ENCODE results near the gene ARFGAP2.
"Not testable (repeated sequence)": the region's sequence is repeated elsewhere in the genome, so short reads cannot be mapped to it uniquely, and the experiment has no call there.

Gene ARFGAP2

DNA sequence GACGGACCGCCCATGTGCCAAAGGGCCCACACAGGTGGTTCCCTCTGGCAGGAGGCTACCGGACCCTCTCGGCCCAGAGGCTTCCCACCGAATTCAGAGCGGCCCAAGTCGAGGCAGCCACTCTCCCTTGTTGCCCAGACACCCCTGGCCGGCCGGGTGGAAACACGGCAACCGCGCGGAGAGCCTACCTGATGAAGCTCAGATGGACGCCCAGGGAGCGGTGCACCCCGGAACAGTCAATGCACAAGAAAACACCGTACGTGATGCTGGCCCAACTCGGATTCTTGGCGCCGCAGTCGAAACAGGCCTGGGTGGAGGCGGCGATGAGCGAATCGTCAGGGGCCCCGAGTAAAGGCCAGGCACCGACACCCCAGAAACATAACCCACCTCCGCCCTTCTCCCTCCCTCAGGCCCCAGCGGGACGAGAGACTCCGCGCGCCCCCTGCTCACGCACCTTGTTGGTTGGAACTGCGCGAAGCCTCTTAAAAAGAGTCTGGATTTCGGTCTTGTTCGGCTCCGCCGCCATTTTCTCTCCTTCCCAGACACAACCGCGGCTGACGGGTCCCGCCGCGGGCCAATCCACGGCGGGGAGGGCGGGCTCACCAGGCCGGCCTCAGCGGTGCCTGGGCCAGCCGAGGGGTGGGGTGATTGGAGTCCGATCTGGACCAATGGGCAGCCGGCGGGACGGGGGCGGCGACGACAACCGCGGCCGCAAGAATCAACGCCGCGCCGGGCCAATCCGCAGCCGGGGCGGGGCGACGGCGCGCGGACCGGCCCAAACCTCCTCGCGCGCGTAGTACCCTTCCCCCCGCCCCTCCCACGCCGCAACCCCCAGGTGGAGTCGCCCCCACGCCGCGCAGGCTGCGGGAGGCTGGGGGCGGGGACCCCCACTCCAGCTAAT is at the start of gene ARFGAP2:
Gene ARFGAP2 (minus strand): TSS at position 552 of the 901 bp plus-strand sequence. CDS start 26 bp downstream, at position 526.
- DNase-seq: peak; percentile 96

DNA sequence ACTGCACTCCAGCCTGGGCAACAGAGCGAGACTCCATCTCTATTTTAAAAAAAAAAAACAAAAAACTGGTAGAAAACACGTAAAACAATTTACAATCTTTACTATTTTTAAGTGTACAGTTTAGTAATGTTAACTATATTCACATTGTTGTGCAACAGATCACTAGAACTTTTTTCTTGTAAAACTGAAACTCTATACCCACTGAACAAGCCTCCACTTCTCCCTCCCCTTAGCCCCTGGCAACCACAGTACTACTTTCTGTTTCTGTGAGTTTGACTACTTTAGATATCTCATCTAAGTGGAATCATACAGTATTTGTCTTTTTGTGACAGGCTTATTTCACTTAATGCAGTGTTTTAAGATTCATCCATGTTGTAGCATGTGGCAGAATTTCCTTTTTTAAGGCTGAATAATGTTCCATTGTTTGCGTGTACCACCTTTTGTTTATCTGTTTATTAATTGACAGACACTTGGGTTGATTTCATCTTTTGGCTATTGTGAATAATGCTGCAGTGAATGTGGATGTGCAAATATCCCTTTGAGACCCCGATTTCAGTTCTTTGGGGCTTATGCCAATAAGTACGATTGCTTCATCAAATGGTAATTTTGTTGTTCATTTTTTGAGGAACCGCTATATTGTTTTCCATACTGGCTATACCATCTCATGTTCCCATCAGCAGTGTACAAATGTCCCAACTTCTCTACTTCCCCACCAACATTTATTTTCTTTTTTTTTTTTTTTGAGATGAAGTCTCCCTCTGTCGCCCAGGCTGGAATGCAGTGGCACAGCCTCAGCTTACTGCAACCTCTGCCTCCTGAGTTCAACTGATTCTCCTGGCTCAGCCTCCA is 49.1 kb upstream of the ARFGAP2 start:
- peak; percentile 35 for DNase-seq

DNA sequence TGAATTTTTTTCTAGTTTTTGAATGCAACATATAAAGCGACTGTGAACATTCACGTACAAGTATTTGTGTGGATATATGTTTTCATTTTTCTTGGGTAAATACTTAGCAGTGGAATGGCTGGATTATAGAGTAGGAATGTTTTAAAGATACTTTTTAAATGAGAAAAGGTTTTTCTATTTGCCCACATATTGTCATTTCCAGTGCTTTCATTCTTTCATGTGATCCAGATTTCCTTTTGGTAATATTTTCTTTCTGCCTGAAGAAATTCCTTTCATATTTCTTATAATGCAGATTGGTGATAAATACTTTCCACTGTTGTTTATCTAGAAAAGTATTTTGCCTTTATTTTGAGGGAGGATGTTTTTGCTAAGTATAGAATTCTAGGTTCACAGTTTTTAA is 46.0 kb upstream of the ARFGAP2 start:
- DNase-seq: no peak

DNA sequence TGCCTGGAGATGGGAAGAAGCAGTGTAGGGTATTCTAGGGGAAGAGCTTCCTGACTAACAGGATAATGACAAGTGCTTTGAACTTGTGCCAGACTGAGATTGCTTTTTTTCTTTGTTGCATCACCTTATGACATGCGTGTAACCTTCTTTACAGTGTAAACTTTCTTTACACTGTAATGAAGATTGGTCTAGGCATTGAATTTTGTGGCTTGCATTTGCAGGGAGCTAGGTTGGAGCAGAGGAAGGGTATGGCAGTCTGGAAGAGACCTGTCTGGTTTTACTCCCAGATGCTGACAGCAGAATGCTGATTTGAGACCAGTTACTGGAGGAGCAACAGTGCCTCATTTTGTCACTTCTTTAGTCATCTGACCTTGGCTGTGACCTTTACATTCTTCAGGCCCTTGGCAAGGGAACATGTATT is 43.7 kb upstream of the ARFGAP2 start:
- DNase-seq: no peak

DNA sequence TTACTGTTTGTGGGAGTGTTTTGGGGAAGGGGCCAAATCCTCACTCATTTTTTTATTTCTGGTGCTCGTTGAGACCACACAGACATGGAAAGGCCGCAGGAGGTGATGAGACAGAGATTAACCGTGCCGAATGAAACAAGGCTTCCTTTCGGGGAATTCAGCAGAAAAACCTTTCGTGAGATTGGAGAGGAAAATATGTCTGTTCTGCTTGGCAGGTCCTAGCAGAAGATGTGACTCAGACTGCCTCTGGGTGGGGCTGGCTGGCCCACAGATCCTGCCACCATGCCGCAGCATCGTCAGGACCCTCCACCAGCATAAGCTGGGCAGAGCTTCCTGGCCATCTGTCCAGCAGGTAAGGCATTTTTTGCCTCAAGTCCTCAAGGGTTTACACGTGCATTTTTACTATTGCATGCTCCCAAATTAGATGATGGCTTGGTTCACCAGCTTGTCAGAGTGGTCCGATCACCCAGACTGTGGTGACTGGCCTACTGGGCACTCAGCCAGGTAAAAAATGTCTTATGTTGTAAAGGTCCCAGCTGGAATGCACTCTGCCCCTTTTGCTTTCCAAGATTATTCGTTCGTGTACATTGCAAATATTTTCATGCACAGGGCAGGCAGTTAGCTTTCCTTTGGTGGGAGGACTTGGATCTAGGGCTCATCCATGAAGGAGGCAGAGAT is 39.6 kb upstream of the ARFGAP2 start:
- DNase-seq: peak; percentile 72

DNA sequence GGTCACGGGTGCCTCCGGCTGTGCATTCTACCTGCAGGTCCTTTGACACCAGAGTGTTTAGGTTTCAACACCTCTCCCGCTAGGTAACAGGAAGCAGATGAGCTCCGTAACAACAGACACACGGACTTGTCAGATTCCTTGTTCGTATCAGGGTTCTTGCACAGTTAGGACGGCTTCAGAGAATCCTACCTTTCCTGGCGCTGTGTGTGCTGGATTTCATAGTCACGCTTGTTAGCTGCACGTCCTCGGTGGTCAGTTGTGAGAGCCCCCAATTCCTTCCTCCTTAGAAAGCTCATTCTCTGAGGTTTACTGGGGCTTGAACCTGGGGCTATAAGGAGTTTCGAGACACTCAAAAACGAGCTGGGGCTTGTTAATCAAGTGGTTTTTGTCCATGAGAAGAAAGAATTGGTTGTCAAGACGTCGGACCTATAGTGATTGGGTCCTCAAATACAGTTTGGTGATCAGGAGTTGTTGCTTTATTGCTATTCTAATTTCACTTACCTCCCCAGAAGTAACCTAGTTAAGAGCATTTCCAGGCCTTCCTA is 38.8 kb upstream of the ARFGAP2 start:
- DNase-seq: no peak

DNA sequence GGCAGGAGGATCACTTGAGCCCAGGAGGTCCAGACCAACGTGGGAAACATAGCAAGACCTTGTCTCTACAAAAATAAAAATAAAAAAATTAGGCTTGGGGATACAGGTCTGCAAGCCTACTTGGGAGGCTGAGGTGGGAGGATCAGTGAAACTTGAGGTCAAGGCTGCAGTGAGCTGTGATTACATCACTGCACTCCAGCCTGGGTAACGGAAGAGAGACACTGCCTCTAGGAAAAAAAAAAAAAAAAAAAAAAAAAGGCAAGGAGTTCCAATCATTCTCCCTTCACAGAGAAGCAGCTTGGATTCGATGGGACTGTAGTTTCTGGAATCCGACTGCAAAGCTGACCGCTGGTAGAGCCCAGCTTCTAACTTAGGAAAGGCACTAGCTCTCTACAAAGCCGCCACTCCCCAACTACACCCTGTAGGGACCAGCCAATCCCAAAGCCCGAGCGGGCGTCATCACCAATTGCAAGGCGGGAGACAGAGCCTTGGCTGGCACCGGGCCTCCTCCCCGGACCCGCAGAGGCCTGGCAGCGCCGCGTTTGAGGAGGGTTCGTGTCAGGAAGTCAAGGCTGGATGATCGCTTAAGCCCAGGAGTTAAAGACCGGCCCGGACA is 37.4 kb upstream of the ARFGAP2 start:
- DNase-seq: peak; percentile 84

DNA sequence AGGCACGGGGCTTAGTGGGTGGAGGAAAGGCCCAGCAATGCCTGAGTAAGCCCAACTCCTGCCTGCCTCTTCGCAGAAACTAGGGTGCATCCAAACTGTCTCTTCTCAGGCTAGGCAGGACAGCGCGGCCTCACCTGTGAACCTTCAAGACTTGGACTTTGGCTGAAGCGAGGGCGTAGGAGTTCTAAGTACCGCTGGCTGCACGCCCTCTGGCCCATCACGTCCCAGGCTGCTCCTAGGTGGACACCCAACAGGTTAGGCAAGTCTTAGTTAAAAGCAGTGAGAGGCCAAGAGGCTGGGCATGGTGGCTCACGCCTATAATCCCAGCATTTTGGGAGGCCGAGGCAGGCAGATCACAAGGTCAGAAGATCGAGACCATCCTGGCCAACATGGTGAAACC is 36.3 kb upstream of the ARFGAP2 start:
- DNase-seq: no peak

DNA sequence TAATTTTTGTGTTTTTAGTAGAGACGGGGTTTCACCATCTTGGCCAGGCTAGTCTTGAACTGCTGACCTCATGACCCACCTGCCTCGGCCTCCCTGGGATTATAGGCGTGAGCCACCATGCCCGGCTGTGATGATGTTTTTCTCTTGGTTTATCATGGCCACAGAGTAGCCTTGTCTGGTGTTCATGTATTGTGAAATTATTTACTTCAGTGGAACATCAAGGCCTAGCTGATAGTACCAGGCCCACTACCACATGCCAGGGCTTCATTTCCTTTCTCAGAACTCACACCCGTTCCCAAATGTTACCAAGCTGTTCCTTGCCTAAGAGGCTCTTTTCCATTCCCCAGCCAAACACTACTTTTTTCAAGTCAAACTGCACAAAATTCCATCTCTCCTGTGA is 31.9 kb upstream of the ARFGAP2 start:
- no peak for DNase-seq

DNA sequence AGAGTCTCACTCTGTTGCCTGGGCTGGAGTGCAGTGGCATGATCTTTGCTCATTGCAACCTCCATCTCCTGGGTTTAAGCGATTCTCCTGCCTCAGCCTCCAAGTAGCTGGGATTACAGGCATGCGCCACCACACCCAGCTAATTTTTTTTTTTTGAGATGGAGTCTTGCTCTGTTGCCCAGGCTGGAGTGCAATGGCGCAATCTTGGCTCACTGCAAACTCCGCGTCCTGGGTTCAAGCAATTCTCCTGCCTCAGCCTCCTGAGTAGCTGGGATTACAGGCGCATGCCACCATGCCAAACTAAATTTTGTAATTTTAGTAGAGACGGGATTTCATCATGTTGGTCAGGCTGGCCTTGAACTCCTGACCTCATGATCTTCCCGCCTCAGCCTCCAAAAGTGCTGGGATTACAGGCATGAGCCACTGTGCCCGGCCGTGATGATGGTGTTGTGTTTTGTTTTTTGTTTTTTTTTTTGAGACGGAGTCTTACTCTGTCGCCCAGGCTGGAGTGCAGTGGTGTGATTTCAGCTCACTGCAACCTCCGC is 31.4 kb upstream of the ARFGAP2 start:
- DNase-seq: not testable (repeated sequence)

DNA sequence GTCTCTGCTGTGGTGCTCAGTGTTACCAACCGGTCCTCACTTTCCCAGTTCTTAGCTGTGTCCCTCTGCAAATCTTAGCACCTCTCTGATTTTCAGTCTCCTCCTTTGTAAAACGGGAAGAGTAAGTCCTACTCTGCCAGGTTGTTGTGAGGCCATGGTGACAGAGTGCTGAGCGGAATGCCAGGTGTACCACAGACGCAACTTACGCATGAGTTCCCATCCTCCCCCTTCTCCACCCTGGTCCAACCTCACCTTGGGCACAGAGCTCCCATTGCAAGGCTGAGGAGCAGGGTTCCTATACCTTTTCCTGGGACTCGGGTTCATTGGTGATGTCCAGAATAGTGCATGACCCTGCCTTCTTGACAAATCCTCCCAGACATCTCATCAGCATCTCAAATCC is 30.8 kb upstream of the ARFGAP2 start:
- no peak for DNase-seq

DNA sequence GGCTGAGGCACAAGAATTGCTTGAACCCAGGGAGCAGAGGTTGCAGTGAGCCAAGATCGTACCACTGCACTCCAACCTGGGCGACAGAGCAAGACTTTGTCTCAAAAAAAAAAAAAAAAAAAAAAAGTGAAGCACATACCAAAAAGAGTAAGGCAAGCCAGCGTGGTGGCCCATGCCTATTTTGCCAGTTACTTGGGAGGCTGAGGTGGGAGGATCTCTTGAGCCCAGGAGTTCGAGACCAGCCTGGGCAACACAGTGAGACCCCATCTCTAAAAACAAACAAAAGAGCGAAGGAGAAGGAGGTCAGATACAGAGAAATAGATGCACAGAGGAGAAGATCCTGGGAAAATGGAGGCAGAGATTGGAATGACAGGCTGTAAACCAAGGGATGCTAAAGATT is 29.9 kb upstream of the ARFGAP2 start:
- not testable (repeated sequence) for DNase-seq

DNA sequence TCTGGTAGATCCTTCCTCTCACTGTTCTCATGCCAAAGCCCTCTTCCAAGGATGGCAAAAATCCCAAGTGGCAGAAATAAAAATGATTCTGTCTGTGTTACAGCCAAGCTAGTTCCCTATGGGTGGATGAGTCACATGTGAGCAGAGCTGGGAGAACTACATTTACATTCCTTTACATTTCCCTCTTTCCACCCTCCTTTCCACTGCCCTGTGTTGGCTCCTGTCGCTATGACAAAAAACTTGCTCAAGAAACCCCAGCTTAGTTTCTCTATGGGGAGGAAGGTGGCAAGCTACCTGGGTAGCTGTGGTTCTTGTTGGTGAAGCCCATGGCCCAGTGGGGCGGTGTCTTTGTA is 27.9 kb upstream of the ARFGAP2 start:
- no peak for DNase-seq

DNA sequence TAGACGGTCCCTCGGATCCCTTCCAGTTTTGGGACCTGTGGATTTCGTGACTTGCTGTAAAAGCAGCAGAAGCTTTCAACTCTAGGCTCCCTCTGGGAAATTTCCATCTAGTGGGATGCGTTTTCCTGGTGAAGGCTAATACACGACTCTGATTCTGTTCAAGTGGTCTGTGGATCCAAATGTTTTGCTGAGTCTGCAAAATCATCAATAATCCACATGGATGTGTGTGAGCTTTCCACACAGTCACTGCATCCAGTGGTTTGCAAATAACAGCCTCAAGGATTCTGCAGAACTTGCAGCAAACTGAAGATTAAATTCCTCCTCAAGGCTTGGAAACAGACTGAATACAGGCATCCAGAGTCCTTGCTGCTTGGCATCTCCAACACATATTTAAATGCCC is 25.9 kb upstream of the ARFGAP2 start:
- DNase-seq: no peak

DNA sequence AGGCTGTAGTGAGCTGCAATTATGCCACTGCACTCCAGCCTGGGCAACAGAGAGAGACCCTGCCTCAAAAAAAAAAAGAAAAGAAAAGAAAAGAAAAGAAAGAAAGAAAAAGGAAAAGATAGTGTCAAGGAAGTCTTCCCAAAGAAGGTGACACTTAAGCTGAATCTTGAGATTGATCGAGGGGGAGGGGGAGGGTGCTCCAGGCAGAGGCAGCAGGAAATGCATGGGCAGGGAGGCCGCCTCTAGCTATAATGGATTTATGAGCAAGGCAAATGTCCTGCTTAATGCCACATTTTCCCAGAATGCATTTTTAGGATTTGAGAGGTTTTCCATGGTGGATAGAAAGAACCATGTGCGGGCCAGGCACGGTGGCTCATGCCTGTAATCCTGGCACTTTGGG is 24.3 kb upstream of the ARFGAP2 start:
- DNase-seq: no peak

DNA sequence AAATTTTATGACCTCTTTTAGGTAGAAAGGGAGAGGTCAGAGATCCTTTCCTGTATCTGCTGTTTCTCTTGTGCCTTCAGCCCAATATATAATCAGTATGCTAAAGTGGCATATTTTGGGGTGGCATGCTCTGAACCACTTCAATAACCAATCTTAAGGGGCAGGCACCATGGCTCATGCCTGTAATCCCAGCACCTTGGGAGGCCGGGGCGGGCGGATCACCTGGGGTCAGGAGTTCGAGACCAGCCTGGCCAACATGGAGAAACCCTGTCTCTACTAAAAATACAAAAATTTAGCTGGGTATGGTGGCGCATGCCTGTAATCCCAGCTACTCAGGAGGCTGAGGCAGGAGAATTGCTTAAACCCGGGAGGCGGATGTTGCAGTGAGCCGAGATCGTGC is 21.5 kb upstream of the ARFGAP2 start:
- DNase-seq: not testable (repeated sequence)

DNA sequence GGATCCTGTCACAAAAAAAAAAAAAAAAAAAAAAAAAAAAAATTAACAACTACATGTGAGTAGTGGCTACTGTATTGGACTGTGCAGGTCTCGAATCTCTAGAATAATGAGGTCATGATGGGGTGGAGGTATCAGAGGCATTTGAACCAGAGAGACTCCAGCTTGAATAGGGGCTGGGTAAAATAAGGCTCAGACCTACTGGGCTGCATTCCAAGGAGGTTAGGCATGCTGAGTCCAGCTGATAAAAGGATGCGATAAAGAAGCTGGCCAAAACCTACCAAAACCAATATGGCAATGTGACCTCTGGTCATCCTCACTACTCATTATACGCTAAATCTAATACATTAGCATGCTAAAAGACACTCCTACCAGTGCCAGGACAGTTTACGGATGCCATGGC is 15.4 kb upstream of the ARFGAP2 start:
- DNase-seq: no peak

DNA sequence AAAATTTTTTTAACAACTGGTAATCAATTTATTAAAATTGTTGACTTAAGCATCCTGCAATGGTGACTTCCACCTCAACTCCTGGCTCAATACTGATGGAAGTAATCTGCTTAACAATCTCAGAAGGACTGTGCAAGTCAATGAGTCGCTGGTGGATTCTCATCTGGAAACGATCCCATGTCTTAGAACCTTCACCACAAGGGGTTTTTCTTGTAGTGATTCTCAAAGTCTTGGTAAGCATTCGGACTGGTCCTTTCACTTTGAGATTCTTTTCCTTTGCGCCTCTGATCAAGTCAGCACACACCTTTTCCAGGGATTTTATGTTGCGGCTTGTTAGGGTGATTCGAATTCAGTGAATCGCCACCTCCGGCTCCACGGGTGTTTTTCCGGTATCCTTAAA is 14.5 kb upstream of the ARFGAP2 start:
- DNase-seq: not testable (repeated sequence)

DNA sequence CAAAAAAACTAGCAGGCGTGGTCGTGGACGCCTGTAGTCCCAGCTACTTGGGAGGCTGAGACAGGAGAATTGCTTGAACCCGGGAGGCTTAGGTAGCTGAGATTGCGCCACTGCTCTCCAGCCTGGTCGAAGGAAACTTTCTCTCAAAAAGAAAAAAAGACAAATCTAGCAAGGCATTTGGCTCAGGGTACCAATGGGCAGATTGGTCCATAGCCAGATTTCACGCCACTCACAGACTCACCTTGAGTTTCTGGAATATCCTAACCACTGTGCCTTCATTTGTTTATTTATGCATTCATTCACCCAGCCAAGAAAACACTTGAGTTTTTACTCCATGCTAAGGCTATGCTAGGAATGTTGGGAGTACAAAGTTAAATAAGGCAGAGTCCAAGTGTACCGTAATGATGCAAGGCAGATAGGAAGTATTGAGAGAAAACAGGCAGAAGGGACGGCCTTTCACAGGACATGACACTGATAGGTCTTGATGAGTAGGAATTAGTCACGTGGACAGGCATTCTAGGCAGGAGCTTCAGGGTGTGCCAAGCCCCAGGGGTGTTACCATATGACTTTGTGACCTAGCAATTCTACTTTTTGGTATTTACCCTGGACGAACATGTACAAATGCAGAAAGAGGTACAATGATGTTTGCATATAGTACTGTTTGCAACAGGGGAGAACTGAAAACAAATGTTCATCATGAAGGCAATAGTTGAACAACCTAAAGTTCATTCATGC is 12.6 kb upstream of the ARFGAP2 start:
- no peak for DNase-seq

DNA sequence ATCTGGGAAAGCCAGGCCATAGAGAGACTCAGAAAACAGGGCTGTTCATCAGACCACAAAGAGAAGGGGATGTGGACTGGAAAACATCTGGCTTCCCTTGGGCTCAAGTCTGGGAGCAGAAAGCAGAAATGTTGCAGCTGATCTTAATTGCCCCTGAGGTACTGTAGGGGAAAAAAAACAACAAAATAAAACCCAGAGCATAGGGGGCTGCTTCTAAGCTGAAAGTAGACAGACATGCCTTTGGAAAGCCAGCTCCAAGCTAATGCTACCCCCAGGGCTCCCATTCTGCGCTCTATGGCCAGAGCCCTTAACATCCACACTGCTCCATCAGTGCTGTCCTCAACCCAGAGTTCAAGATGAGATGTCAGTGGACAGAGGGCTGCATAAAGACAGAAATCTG is 11.6 kb upstream of the ARFGAP2 start:
- no peak for DNase-seq

DNA sequence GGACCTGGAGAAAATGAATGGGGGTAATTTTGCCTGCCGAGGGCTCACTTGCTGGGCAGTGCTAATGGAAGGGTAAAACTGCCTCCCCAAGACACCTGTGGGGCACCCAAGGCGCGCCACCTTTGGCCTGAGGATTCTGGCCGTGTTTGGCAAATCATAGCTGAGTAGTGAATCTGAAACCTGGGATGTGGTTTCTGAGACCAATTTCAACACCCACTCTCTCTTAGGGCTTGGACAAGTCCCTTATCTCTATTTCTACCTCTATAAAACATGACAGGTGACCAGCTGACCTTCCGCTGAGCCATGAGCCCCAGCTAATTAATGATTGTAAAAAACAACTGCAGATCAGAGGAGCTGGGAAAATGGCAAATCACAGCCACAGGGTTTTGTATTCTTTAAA is 11.0 kb upstream of the ARFGAP2 start:
- DNase-seq: no peak

All from stimulated activated naive CD4-positive, alpha-beta T cell treated with Interleukin-2 at 50 U/mL for 16 hours (primary cell).